Duodenal mucosa (tissue), 2 donors: Measurements from ENCODE around the gene INTS3.
A peak's percentile ranks its signal among the peaks of the same experiment; 100 is the strongest.

Experiments used
- H3K27ac ChIP-seq: one replicate; pipeline ENCODE4 v1.7.0; 2013; ENCODE audit warnings: low read depth, low read length
- H3K27me3 ChIP-seq, 2 donors: one replicate each; pipeline ENCODE4 v1.7.0; 2013; ENCODE audit warnings: low read length in 2 of 2, control low read depth in 1 of 2; ENCODE audit not compliant: insufficient read depth in 2 of 2, control insufficient read depth in 1 of 2
- H3K36me3 ChIP-seq, 2 donors: one replicate each; pipeline ENCODE4 v1.7.0; 2013; ENCODE audit warnings: low read length in 2 of 2, control low read depth in 1 of 2; ENCODE audit not compliant: insufficient read depth in 2 of 2, control insufficient read depth in 1 of 2
- H3K4me1 ChIP-seq, 2 donors: one replicate each; pipeline ENCODE4 v1.7.0; 2013; ENCODE audit warnings: low read length in 2 of 2, control low read depth in 1 of 2; ENCODE audit not compliant: insufficient read depth in 2 of 2, control insufficient read depth in 1 of 2
- H3K4me3 ChIP-seq, 2 donors: one replicate each; pipeline ENCODE4 v1.7.0; 2013; ENCODE audit warnings: low read length in 2 of 2, low read depth in 1 of 2
- H3K9ac ChIP-seq, 2 donors: one replicate each; pipeline ENCODE4 v1.7.0; 2013; ENCODE audit warnings: low read length in 2 of 2, low read depth in 1 of 2
- H3K9me3 ChIP-seq, 2 donors: one replicate each; pipeline ENCODE4 v1.7.0; 2013; ENCODE audit warnings: low read length in 2 of 2, control low read depth in 1 of 2; ENCODE audit not compliant: control insufficient read depth in 1 of 2

INTS3 gene

GRCh38 chr1:153687346-153688125, 40.3 kb upstream of the INTS3 start:
- H3K36me3 ChIP-seq, result no peaks in the 10 kb centered on the region
- peaks cover 3 to 6% of the 10 kb centered on the region in 2 donors for H3K27me3 ChIP-seq
- H3K4me1 ChIP-seq, result no peaks in the 10 kb centered on the region
- no peak overlapping the region for H3K4me3 ChIP-seq
- no peaks in the 10 kb centered on the region for H3K9me3 ChIP-seq
- no peak overlapping the region for H3K9ac ChIP-seq
- no peak overlapping the region for H3K27ac ChIP-seq

- no peaks in the 10 kb centered on the region for H3K36me3 ChIP-seq
- H3K9me3 ChIP-seq, result no peaks in the 10 kb centered on the region
- H3K4me1 ChIP-seq, result no peaks in the 10 kb centered on the region
- no peak overlapping the region for H3K27ac ChIP-seq
- peaks cover 3 to 6% of the 10 kb centered on the region in 2 donors for H3K27me3 ChIP-seq
- H3K9ac ChIP-seq, result no peak overlapping the region
- no peak overlapping the region for H3K4me3 ChIP-seq
These were observed 39.6 kb upstream of the INTS3 start for GRCh38 chr1:153688276-153688675.

GRCh38 chr1:153688736-153689328, 39.0 kb upstream of the INTS3 start:
- Histone ChIP-seq H3K27me3 (peaks cover 3 to 6% of the 10 kb centered on the region in 2 donors), H3K36me3 (no peaks in the 10 kb centered on the region), H3K4me1 (no peaks in the 10 kb centered on the region), H3K4me3 (no peak overlapping the region), H3K9ac (no peak overlapping the region), H3K27ac (no peak overlapping the region), H3K9me3 (no peaks in the 10 kb centered on the region)

- H3K9ac ChIP-seq, result no peak overlapping the region
These were observed 34.4 kb upstream of the INTS3 start for GRCh38 chr1:153693466-153693865.

GRCh38 chr1:153696741-153697140, 31.1 kb upstream of the INTS3 start:
- no peak overlapping the region for H3K4me3 ChIP-seq
- H3K27me3 ChIP-seq, result no peaks in the 10 kb centered on the region
- no peak overlapping the region for H3K27ac ChIP-seq
- H3K36me3 ChIP-seq, result no peaks in the 10 kb centered on the region
- no peaks in the 10 kb centered on the region for H3K4me1 ChIP-seq
- H3K9me3 ChIP-seq, result no peaks in the 10 kb centered on the region
- no peak overlapping the region for H3K9ac ChIP-seq

More at GRCh38 chr1:153693466-153693865, 34.4 kb upstream of the INTS3 start:
- no peaks in the 10 kb centered on the region for H3K4me1 ChIP-seq
- no peaks in the 10 kb centered on the region for H3K36me3 ChIP-seq
- H3K27ac ChIP-seq, result no peak overlapping the region
- no peak overlapping the region for H3K4me3 ChIP-seq
- no peaks in the 10 kb centered on the region for H3K9me3 ChIP-seq
- no peaks in the 10 kb centered on the region for H3K27me3 ChIP-seq

GRCh38 chr1:153697191-153698019, 30.4 kb upstream of the INTS3 start:
- no peaks in the 10 kb centered on the region for H3K4me1 ChIP-seq
- H3K9me3 ChIP-seq, result no peaks in the 10 kb centered on the region
- no peak overlapping the region for H3K4me3 ChIP-seq
- H3K36me3 ChIP-seq, result no peaks in the 10 kb centered on the region
- H3K27ac ChIP-seq, result peak overlapping the region; percentile 61
- H3K9ac ChIP-seq, result no peak overlapping the region
- H3K27me3 ChIP-seq, result no peaks in the 10 kb centered on the region

- H3K27ac ChIP-seq, result peak overlapping the region; percentile 61
- no peak overlapping the region for H3K9ac ChIP-seq
- peak overlapping the region in 1 of 2 donors; percentile 16 for H3K4me3 ChIP-seq
These were observed 29.6 kb upstream of the INTS3 start for GRCh38 chr1:153698020-153698922.

GRCh38 chr1:153698923-153699714, 28.7 kb upstream of the INTS3 start:
- Histone ChIP-seq H3K27me3 (no peaks in the 10 kb centered on the region), H3K9ac (no peak overlapping the region), H3K27ac (no peak overlapping the region), H3K9me3 (no peaks in the 10 kb centered on the region), H3K36me3 (no peaks in the 10 kb centered on the region), H3K4me1 (no peaks in the 10 kb centered on the region), H3K4me3 (no peak overlapping the region)

More at GRCh38 chr1:153698020-153698922, 29.6 kb upstream of the INTS3 start:
- Histone ChIP-seq H3K9me3 (no peaks in the 10 kb centered on the region), H3K4me1 (no peaks in the 10 kb centered on the region), H3K27me3 (no peaks in the 10 kb centered on the region), H3K36me3 (no peaks in the 10 kb centered on the region)

GRCh38 chr1:153699768-153700167, 28.1 kb upstream of the INTS3 start:
- H3K9me3 ChIP-seq, result no peaks in the 10 kb centered on the region
- H3K9ac ChIP-seq, result no peak overlapping the region
- H3K27me3 ChIP-seq, result no peaks in the 10 kb centered on the region
- no peaks in the 10 kb centered on the region for H3K4me1 ChIP-seq
- no peak overlapping the region for H3K27ac ChIP-seq
- no peaks in the 10 kb centered on the region for H3K36me3 ChIP-seq
- H3K4me3 ChIP-seq, result no peak overlapping the region
